ENCODE results near the gene KRTAP1-5. TPM values are rescaled to one million over a fixed set of nuclear protein-coding genes. Genes with fewer than 3 reads are reported as not detected.
"Not testable (repeated sequence)": the region's sequence is repeated elsewhere in the genome, so short reads cannot be mapped to it uniquely, and the experiment has no call there.

Gene KRTAP1-5
- total RNA-seq, result not detected

- no peaks in the 10 kb centered on the region for H3K36me3 Mint-ChIP-seq (ENCODE audit: low read depth)
- H3K4me3 Mint-ChIP-seq, result no peak within 1 kb of the TSS
- no peak within 1 kb of the TSS for H3K27ac Mint-ChIP-seq
- no peak for DNase-seq
- H3K27me3 Mint-ChIP-seq, result peaks cover 12% of the 10 kb centered on the region
- ChIA-PET POLR2A (no interaction called here), CTCF (no interaction called here)
- no peaks in the 10 kb centered on the region for H3K4me1 Mint-ChIP-seq
- H3K9me3 Mint-ChIP-seq, result no peaks in the 10 kb centered on the region
Measured at GRCh38 chr17:41026715-41027471, at the start of gene KRTAP1-5. Gene KRTAP1-5, minus strand, starts transcription at chr17:41027208. Its CDS starts 53 bp downstream, at chr17:41027155.

DNA sequence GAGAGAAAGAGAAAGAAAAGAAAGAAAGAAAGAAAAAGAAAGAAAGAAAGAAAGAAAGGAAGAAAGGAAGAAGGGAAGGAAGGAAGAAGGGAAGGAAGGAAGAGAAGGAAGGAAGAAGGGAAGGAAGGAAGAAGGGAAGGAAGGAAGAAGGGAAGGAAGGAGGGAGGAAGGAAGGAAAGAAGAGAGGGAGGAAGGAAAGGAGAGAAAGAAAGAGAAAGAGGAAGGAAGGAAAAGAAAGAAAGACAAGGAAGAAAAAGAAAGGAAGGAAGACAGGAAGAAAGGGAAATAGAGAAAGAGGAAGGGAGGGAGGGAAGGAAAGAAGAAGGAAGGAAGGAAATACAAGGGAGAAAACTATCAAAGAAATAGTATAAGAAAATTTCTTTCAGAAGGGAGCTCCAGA, 49.8 kb upstream of the KRTAP1-5 start:
- POLR2A ChIA-PET, result no interaction called here
- H3K9me3 Mint-ChIP-seq, result no peaks in the 10 kb centered on the region
- H3K4me1 Mint-ChIP-seq, result no peaks in the 10 kb centered on the region
- DNase-seq, result no peak
- H3K4me3 Mint-ChIP-seq, result no peak overlapping the region
- CTCF ChIA-PET, result no interaction called here
- peaks cover 12% of the 10 kb centered on the region for H3K27me3 Mint-ChIP-seq
- H3K27ac Mint-ChIP-seq, result no peak overlapping the region
- no peaks in the 10 kb centered on the region for H3K36me3 Mint-ChIP-seq (ENCODE audit: low read depth)

DNA sequence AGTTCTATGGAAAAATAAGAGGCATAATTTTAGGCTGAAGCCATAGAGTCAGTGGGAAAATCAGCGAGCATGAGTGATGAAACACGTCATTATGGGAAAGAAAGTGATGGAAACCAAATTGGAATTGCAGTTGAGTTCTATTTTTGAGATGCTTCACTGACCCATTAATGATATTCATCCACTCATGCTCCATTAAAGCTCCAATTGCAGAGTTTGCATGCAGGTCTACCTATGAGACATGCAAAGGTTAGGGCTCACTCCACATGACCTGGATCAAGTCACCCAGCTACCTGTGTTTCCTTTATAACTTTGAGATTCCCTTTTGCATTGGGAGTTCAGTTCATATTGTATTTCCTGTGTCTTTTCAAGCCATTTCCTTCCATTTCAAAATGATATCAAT, 46.7 kb upstream of the KRTAP1-5 start:
- peaks cover 12% of the 10 kb centered on the region for H3K27me3 Mint-ChIP-seq
- H3K9me3 Mint-ChIP-seq, result no peaks in the 10 kb centered on the region
- ChIA-PET CTCF (no interaction called here), POLR2A (no interaction called here)
- H3K27ac Mint-ChIP-seq, result no peak overlapping the region
- no peaks in the 10 kb centered on the region for H3K4me1 Mint-ChIP-seq
- no peak for DNase-seq
- no peaks in the 10 kb centered on the region for H3K36me3 Mint-ChIP-seq (ENCODE audit: low read depth)
- H3K4me3 Mint-ChIP-seq, result no peak overlapping the region

DNA sequence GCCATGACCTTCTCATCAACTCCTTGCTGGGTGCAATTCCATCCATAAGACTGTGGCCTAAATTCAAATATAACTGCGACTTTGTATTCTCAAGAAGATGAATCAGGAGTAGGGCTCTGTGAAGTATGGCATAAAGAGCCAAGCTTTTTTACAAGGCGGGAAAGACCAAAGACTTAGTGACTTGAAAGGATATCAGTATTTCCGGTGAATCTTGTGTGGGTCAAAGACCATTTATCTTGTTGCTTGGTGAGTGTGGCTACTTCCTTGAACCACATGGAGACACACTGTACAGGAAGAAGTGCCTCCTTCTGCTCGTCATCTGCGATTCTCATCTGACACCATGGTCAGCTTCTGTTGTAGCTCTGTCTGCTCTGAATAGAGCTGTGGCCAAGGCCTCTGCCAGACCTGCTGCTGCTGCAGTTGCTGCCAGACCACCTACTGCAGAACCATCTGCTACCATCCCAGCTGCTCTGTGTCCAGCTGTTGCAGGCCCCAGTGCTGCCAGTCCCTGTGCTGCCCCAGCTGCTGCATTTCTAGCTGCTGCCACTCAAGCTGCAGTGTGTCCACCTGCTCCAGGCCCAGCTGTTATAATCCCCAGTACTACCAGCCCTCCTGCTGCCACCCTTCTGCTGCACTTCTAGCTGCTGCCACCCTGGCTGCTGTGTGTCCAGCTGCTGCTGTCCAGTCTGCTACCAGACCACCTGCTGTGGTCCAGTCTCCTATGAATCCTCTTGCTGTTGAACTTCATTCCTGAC, 44.8 kb upstream of the KRTAP1-5 start:
- ChIA-PET POLR2A (no interaction called here), CTCF (interaction anchor here (1.5 kb wide), 1 partner anchor 24 kb away, joined by 3 read pairs; no protein-coding TSS in a partner anchor)
- H3K4me3 Mint-ChIP-seq, result no peak overlapping the region
- H3K27me3 Mint-ChIP-seq, result peaks cover 11% of the 10 kb centered on the region
- no peaks in the 10 kb centered on the region for H3K4me1 Mint-ChIP-seq
- no peak for DNase-seq
- H3K27ac Mint-ChIP-seq, result no peak overlapping the region
- H3K36me3 Mint-ChIP-seq (ENCODE audit: low read depth), result no peaks in the 10 kb centered on the region
- H3K9me3 Mint-ChIP-seq, result no peaks in the 10 kb centered on the region

- no peaks in the 10 kb centered on the region for H3K4me1 Mint-ChIP-seq
- no peaks in the 10 kb centered on the region for H3K9me3 Mint-ChIP-seq
- H3K4me3 Mint-ChIP-seq, result no peak overlapping the region
- DNase-seq, result no peak
- ChIA-PET POLR2A (no interaction called here), CTCF (no interaction called here)
- no peak overlapping the region for H3K27ac Mint-ChIP-seq
- no peaks in the 10 kb centered on the region for H3K27me3 Mint-ChIP-seq
- no peaks in the 10 kb centered on the region for H3K36me3 Mint-ChIP-seq (ENCODE audit: low read depth)
Measured at GRCh38 chr17:41069031-41069430, 42.0 kb upstream of the KRTAP1-5 start.

DNA sequence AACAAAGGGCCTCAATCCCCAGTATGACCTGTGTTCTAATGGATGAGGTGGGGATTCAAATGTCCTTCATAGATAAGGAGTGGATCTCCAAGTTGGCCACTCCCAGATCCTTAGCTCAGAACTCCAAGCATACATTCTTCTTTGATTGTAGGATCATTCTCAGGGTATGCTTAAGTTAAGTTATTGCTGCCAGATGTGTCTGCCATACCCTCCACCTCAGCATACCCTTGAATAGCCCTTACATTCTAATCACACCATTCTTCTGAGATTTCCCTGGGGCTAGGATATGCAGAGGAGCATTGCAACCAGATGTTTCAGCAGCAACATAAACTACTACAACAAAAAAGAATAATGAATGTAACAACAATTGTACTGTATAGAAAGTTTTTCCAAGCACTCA, 40.3 kb upstream of the KRTAP1-5 start:
- H3K9me3 Mint-ChIP-seq, result no peaks in the 10 kb centered on the region
- POLR2A ChIA-PET, result no interaction called here

DNA sequence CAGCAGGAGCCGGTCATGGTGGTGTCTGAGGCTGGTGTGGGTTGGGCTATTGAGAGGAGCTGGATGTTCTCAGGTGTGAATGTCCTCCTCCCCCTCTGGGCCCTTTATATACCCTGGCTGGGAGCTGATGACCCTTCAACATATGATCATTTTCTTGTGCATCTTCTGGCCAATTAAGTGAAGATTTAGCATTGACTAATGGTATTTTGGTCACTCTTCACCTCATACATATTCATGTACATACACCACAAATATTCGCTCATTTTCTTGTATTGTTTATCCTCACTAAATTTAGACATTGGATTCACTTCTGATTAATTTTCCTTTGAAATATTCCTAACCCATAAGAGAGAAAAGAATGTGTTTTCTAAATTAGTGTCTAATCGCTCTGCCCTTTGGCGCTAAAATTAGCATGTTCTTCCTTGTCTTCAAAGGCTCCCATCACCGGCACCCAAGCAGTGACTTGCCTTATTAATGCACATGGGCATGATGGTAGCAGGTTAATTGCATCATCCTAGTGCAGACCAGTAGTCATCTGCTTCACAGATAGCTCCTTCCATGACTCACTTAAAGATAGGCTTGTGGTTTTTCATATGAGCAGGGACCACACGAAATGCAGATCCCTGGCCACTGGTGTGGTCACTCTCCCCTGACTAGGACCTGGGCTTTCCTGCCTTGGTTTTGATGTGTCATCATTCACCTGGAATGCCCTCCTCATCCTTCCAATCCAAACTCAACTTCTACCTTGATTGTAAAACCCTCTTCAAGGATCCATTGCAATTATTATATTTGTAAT, 39.0 kb upstream of the KRTAP1-5 start, which contains the start of gene KRTAP2-4:
KRTAP2-4 (minus strand) TSS at position 51 of the 796 bp plus-strand sequence; CDS start at position 17, 34 bp downstream.
- CTCF ChIA-PET, result no interaction called here
- no peaks in the 10 kb centered on the region for H3K4me1 Mint-ChIP-seq

More for the DNA sequence above, 40.3 kb upstream of the KRTAP1-5 start:
- no peak for DNase-seq
- Mint-ChIP-seq H3K4me3 (no peak overlapping the region), H3K27ac (no peak overlapping the region), H3K36me3 (ENCODE audit: low read depth) (no peaks in the 10 kb centered on the region), H3K27me3 (peaks cover 3% of the 10 kb centered on the region), H3K4me1 (no peaks in the 10 kb centered on the region)
- CTCF ChIA-PET, result no interaction called here

GRCh38 chr17:41065016-41065689, 38.1 kb upstream of the KRTAP1-5 start:
- H3K4me1 Mint-ChIP-seq; H3K4me3 Mint-ChIP-seq; H3K9me3 Mint-ChIP-seq; POLR2A ChIA-PET; DNase-seq; H3K36me3 Mint-ChIP-seq (ENCODE audit: low read depth); H3K27ac Mint-ChIP-seq: not testable (repeated sequence)
- H3K27me3 Mint-ChIP-seq, result peaks cover 18% of the 10 kb centered on the region
- CTCF ChIA-PET, result interaction anchor here (0.6 kb wide), 1 partner anchor 123 kb away, joined by 4 read pairs; no protein-coding TSS in a partner anchor

More for the DNA sequence above, 39.0 kb upstream of the KRTAP1-5 start, which contains the start of gene KRTAP2-4:
- Mint-ChIP-seq H3K36me3 (ENCODE audit: low read depth) (no peaks in the 10 kb centered on the region), H3K9me3 (no peaks in the 10 kb centered on the region), H3K27ac (no peak within 1 kb of the TSS), H3K27me3 (peaks cover 11% of the 10 kb centered on the region), H3K4me3 (no peak within 1 kb of the TSS)
- no peak for DNase-seq
- POLR2A ChIA-PET, result no interaction called here

- H3K27me3 Mint-ChIP-seq, result peaks cover 24% of the 10 kb centered on the region
- no peak overlapping the region for H3K4me3 Mint-ChIP-seq
- ChIA-PET POLR2A (no interaction called here), CTCF (interaction anchor here (0.6 kb wide), 1 partner anchor 124 kb away, joined by 4 read pairs; no protein-coding TSS in a partner anchor)
- no peaks in the 10 kb centered on the region for H3K9me3 Mint-ChIP-seq
- no peak for DNase-seq
- H3K36me3 Mint-ChIP-seq (ENCODE audit: low read depth), result no peaks in the 10 kb centered on the region
- no peaks in the 10 kb centered on the region for H3K4me1 Mint-ChIP-seq
- H3K27ac Mint-ChIP-seq, result no peak overlapping the region
Measured at GRCh38 chr17:41064301-41064700, 37.3 kb upstream of the KRTAP1-5 start.

GRCh38 chr17:41063449-41063848, 36.4 kb upstream of the KRTAP1-5 start:
- H3K9me3 Mint-ChIP-seq, result no peaks in the 10 kb centered on the region
- DNase-seq, result no peak
- CTCF ChIA-PET, result interaction anchor here (0.9 kb wide), 1 partner anchor 259 kb away, joined by 3 read pairs; no protein-coding TSS in a partner anchor
- H3K27me3 Mint-ChIP-seq, result peaks cover 29% of the 10 kb centered on the region
- no peaks in the 10 kb centered on the region for H3K4me1 Mint-ChIP-seq
- H3K27ac Mint-ChIP-seq, result no peak overlapping the region
- H3K36me3 Mint-ChIP-seq (ENCODE audit: low read depth), result no peaks in the 10 kb centered on the region
- POLR2A ChIA-PET, result no interaction called here
- no peak overlapping the region for H3K4me3 Mint-ChIP-seq

- Mint-ChIP-seq H3K4me3 (no peak overlapping the region), H3K36me3 (ENCODE audit: low read depth) (no peaks in the 10 kb centered on the region), H3K9me3 (no peaks in the 10 kb centered on the region), H3K27ac (no peak overlapping the region), H3K27me3 (peaks cover 36% of the 10 kb centered on the region), H3K4me1 (no peaks in the 10 kb centered on the region)
- ChIA-PET POLR2A (no interaction called here), CTCF (no interaction called here)
- no peak for DNase-seq
Measured at GRCh38 chr17:41061964-41062363, 35.0 kb upstream of the KRTAP1-5 start.

- no peak for DNase-seq
- ChIA-PET CTCF (no interaction called here), POLR2A (no interaction called here)
- Mint-ChIP-seq H3K9me3 (no peaks in the 10 kb centered on the region), H3K4me1 (no peaks in the 10 kb centered on the region), H3K27me3 (peaks cover 36% of the 10 kb centered on the region), H3K27ac (no peak within 1 kb of the TSS), H3K4me3 (no peak within 1 kb of the TSS), H3K36me3 (ENCODE audit: low read depth) (no peaks in the 10 kb centered on the region)
Measured at GRCh38 chr17:41060052-41060604, 33.1 kb upstream of the KRTAP1-5 start, which contains the start of gene KRTAP2-3. Gene KRTAP2-3, minus strand, starts transcription at chr17:41060114. Its CDS starts 64 bp downstream, at chr17:41060050.

All from activated CD4-positive, alpha-beta memory T cell treated with anti-CD3 and anti-CD28 coated beads, Interleukin-2, amount 10 ng/mL, durations not matched to agents 7 days and 5 days (primary cell).